ENCODE data around the gene UGT1A4. TPM values are rescaled to one million over a fixed set of nuclear protein-coding genes. Genes with fewer than 3 reads are reported as not detected.

Gene UGT1A4
- total RNA-seq, 1 experiment from 2014 or later, result not detected

DNA sequence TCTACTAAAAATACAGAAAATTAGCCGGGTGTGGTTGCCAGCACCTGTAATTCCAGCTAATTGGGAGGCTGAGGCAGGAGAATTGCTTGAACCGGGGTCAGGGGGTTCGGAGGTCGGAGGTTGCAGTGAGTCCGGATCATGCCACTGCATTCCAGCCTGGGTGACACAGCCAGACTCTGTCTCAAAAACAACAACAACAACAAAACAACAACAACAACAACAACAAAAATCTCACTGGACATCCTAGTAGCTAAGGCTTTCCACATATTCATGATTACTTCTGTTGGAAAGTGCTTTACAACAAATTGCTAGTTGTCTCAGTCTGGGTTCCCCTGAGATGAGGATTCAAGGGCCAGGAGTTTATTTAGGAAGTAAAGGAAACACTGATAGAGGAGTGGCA, 55.3 kb downstream of the UGT1A4 start:
- H3K4me2 ChIP-seq (ENCODE audit: insufficient read depth, insufficient read length, low read length), result no peak overlapping the region
- H4K20me1 ChIP-seq (ENCODE audit: control insufficient read depth, insufficient read depth, insufficient read length), result no peaks in the 10 kb centered on the region
- no peak overlapping the region for H3K14ac ChIP-seq (ENCODE audit: insufficient read depth, low read length)
- no CpG with 5 or more reads among the region's 5 CpGs for WGBS (ENCODE audit: extremely low coverage, insufficient read length, low lambda C conversion rate)
- no peak overlapping the region for H2BK20ac ChIP-seq (ENCODE audit: low read depth, low read length, poor library complexity, severe bottlenecking)
- H3K4me1 ChIP-seq (ENCODE audit: insufficient read depth, low read length), result no peaks in the 10 kb centered on the region
- no peaks in the 10 kb centered on the region for H3K79me1 ChIP-seq (ENCODE audit: insufficient read depth, low read depth, low read length, poor library complexity, severe bottlenecking)
- H4K5ac ChIP-seq (ENCODE audit: insufficient read length, low read depth, low read length), result no peak overlapping the region
- Mint-ChIP-seq H3K9me3 (peaks cover 12 to 19% of the 10 kb centered on the region in 2 experiments; a peak in 4 of 5 replicates), H3K36me3 (ENCODE audit: insufficient read depth in 1 of 3, low read depth in 3 of 3) (peaks cover 1 to 4% (median 3%) of the 10 kb centered on the region in 3 experiments; a peak in 3 of 7 replicates), H3K4me1 (no peaks in the 10 kb centered on the region), H3K27me3 (ENCODE audit: low read depth) (no peaks in the 10 kb centered on the region), H3K4me3 (no peak overlapping the region), H3K27ac (no peak overlapping the region)
- no peak overlapping the region for H2AFZ ChIP-seq (ENCODE audit: low read length)
- H3K27me3 ChIP-seq (ENCODE audit: insufficient read depth, low read length), result no peaks in the 10 kb centered on the region
- H2BK5ac ChIP-seq (ENCODE audit: insufficient read length, low read length), result no peak overlapping the region
- peaks cover 4% of the 10 kb centered on the region for H3K9me3 ChIP-seq (ENCODE audit: control insufficient read depth, low read depth, low read length)
- no peak overlapping the region for H3K23ac ChIP-seq (ENCODE audit: insufficient read length, low read depth, low read length)
- H2BK12ac ChIP-seq (ENCODE audit: insufficient read length, low read depth, low read length), result no peak overlapping the region
- no peak for TF ChIP-seq CTCF (conservative IDR thresholded peaks at IDR 0.05)
- H2BK15ac ChIP-seq (ENCODE audit: low read depth, low read length), result no peak overlapping the region
- H2BK120ac ChIP-seq (ENCODE audit: low read depth, low read length, poor library complexity, severe bottlenecking), result no peak overlapping the region
- no peaks in the 10 kb centered on the region for H3K79me2 ChIP-seq (ENCODE audit: insufficient read depth, low read length)
- H3K18ac ChIP-seq (ENCODE audit: insufficient read length, low read depth, low read length), result no peak overlapping the region
- no peak for DNase-seq
- H3K23me2 ChIP-seq (ENCODE audit: insufficient read length, low read depth, low read length, poor library complexity, severe bottlenecking), result no peaks in the 10 kb centered on the region
- H3K4ac ChIP-seq (ENCODE audit: low read depth, low read length), result no peak overlapping the region
- no peak overlapping the region for H3T11ph ChIP-seq (ENCODE audit: low read length)
- H3K27ac ChIP-seq (ENCODE audit: insufficient read length, low read depth, low read length), result no peak overlapping the region
- no peak overlapping the region for H2AK5ac ChIP-seq (ENCODE audit: insufficient read length, low read length)
- no peak overlapping the region for H4K8ac ChIP-seq (replicated peaks; ENCODE audit: insufficient read length, low read depth, low read length)
- no peak overlapping the region for H4K91ac ChIP-seq (ENCODE audit: insufficient read length, low read depth, low read length)
- H3K56ac ChIP-seq (ENCODE audit: insufficient read length, low read depth, low read length), result no peak overlapping the region
- H3K9ac ChIP-seq (ENCODE audit: extremely low read depth, insufficient read length, low read length), result no peak overlapping the region
